Measurements from ENCODE around the gene EGFR.

- no peak for TF ChIP-seq POLR2A (IDR thresholded peaks at IDR 0.05; ENCODE audit: low read length)
- TF ChIP-seq, protein P1, sequence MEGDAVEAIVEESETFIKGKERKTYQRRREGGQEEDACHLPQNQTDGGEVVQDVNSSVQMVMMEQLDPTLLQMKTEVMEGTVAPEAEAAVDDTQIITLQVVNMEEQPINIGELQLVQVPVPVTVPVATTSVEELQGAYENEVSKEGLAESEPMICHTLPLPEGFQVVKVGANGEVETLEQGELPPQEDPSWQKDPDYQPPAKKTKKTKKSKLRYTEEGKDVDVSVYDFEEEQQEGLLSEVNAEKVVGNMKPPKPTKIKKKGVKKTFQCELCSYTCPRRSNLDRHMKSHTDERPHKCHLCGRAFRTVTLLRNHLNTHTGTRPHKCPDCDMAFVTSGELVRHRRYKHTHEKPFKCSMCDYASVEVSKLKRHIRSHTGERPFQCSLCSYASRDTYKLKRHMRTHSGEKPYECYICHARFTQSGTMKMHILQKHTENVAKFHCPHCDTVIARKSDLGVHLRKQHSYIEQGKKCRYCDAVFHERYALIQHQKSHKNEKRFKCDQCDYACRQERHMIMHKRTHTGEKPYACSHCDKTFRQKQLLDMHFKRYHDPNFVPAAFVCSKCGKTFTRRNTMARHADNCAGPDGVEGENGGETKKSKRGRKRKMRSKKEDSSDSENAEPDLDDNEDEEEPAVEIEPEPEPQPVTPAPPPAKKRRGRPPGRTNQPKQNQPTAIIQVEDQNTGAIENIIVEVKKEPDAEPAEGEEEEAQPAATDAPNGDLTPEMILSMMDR (IDR thresholded peaks at IDR 0.05), result no peak
- TF ChIP-seq MAX (IDR thresholded peaks at IDR 0.05), result no peak
- TF ChIP-seq HEYL (CRISPR knock-in tag; IDR thresholded peaks at IDR 0.05), result no peak
- no peak for TF ChIP-seq CHD2 (IDR thresholded peaks at IDR 0.05; ENCODE audit: low read length, partially characterized antibody)
- TF ChIP-seq JUN (IDR thresholded peaks at IDR 0.05), result no peak
- TF ChIP-seq EP300 (IDR thresholded peaks at IDR 0.05), result no peak
- TF ChIP-seq CBX8 (IDR thresholded peaks at IDR 0.05), result no peak
- TF ChIP-seq ZNF302 (CRISPR knock-in tag; IDR thresholded peaks at IDR 0.05), result no peak
- no peak for TF ChIP-seq ELK1 (IDR thresholded peaks at IDR 0.05; ENCODE audit: low read depth, low read length)
- TF ChIP-seq POLR2AphosphoS2 (conservative IDR thresholded peaks at IDR 0.05; ENCODE audit: low read length), result no peak
- no peak for TF ChIP-seq E2F6 (IDR thresholded peaks at IDR 0.05; ENCODE audit: borderline replicate concordance, low read depth)
- no peak for TF ChIP-seq MAFK (IDR thresholded peaks at IDR 0.05; ENCODE audit: partially characterized antibody)
Measured at GRCh38 chr7:54996391-54996790, 22.4 kb upstream of the EGFR start.

Measured in A549 (cell line).